ENCODE measurements around the gene MORN1. TPM values are rescaled to one million over a fixed set of nuclear protein-coding genes. Genes with fewer than 3 reads are reported as not detected.

MORN1 gene
- total RNA-seq, 4 donors from 2014 or later = 0.59 to 20.0 (median 9.5) TPM

GRCh38 chr1:2314273-2314802, 77.0 kb downstream of the MORN1 start:
- Histone ChIP-seq H3K9me3 (no peaks in the 10 kb centered on the region), H3K36me3 (no peaks in the 10 kb centered on the region), H3K27me3 (no peaks in the 10 kb centered on the region), H3K4me3 (peak overlapping the region; percentile 30 to 61), H3K27ac (peak overlapping the region; percentile 86 to 93), H3K4me1 (peaks cover 0 to 40% of the 10 kb centered on the region in 2 donors)
- TF ChIP-seq POLR2A (IDR thresholded peaks at IDR 0.05) = peak in 1 of 2 donors; percentile 31
- TF ChIP-seq CTCF (IDR thresholded peaks at IDR 0.05) = peak in 1 of 4 experiments; percentile 9
- intact Hi-C loops (cut with DNase I; ENCODE audit: low total_unique reads) = loop anchor here (10.0 kb wide), 1 partner anchor 70 kb away; no protein-coding TSS in a partner anchor
- peak; percentile 69 to 70 for DNase-seq

- DNase-seq = no peak
- intact Hi-C loops (cut with DNase I; ENCODE audit: low total_unique reads) = loop anchor here (10.0 kb wide), 1 partner anchor 71 kb away; no protein-coding TSS in a partner anchor
- Histone ChIP-seq H3K27me3 (no peaks in the 10 kb centered on the region), H3K4me3 (peak overlapping the region in 1 of 2 donors; percentile 61), H3K4me1 (peaks cover 0 to 40% of the 10 kb centered on the region in 2 donors), H3K36me3 (no peaks in the 10 kb centered on the region), H3K9me3 (no peaks in the 10 kb centered on the region), H3K27ac (peak overlapping the region; percentile 86 to 93)
- no peak for TF ChIP-seq CTCF (IDR thresholded peaks at IDR 0.05)
- TF ChIP-seq POLR2A (IDR thresholded peaks at IDR 0.05) = no peak
Measured at GRCh38 chr1:2313651-2314261, 77.6 kb downstream of the MORN1 start.

- no peaks in the 10 kb centered on the region for H3K36me3 ChIP-seq
- peak overlapping the region; percentile 86 to 93 for H3K27ac ChIP-seq
- peak in 1 of 2 donors; percentile 60 for DNase-seq
- intact Hi-C loops (cut with DNase I; ENCODE audit: low total_unique reads) = loop anchor here (10.0 kb wide), 1 partner anchor 72 kb away; no protein-coding TSS in a partner anchor
- TF ChIP-seq CTCF (IDR thresholded peaks at IDR 0.05) (no peak), POLR2A (IDR thresholded peaks at IDR 0.05) (no peak)
- no peak overlapping the region for H3K4me3 ChIP-seq
- peaks cover 0 to 40% of the 10 kb centered on the region in 2 donors for H3K4me1 ChIP-seq
- no peaks in the 10 kb centered on the region for H3K9me3 ChIP-seq
- no peaks in the 10 kb centered on the region for H3K27me3 ChIP-seq
Measured at GRCh38 chr1:2312515-2313301, 78.6 kb downstream of the MORN1 start.

- Histone ChIP-seq H3K27me3 (no peaks in the 10 kb centered on the region), H3K36me3 (no peaks in the 10 kb centered on the region), H3K27ac (peak overlapping the region; percentile 86 to 93), H3K9me3 (no peaks in the 10 kb centered on the region), H3K4me1 (peaks cover 0 to 40% of the 10 kb centered on the region in 2 donors), H3K4me3 (no peak overlapping the region)
- intact Hi-C loops (cut with DNase I; ENCODE audit: low total_unique reads) = loop anchor here (10.0 kb wide), 1 partner anchor 73 kb away; no protein-coding TSS in a partner anchor
- no peak for TF ChIP-seq POLR2A (IDR thresholded peaks at IDR 0.05)
- DNase-seq = no peak
Measured at GRCh38 chr1:2312160-2312514, 79.2 kb downstream of the MORN1 start.

- peaks cover 0 to 40% of the 10 kb centered on the region in 2 donors for H3K4me1 ChIP-seq
- peak; percentile 70 for DNase-seq
- intact Hi-C loops (cut with DNase I; ENCODE audit: low total_unique reads) = loop anchor here (10.0 kb wide), 1 partner anchor 73 kb away; no protein-coding TSS in a partner anchor
Measured at GRCh38 chr1:2311184-2312032, 79.9 kb downstream of the MORN1 start.

More at GRCh38 chr1:2311184-2312032, 79.9 kb downstream of the MORN1 start:
- Histone ChIP-seq H3K9me3 (no peaks in the 10 kb centered on the region), H3K27ac (peak overlapping the region; percentile 86 to 93), H3K36me3 (no peaks in the 10 kb centered on the region), H3K4me3 (no peak overlapping the region), H3K27me3 (no peaks in the 10 kb centered on the region)
- TF ChIP-seq POLR2A (IDR thresholded peaks at IDR 0.05) (no peak), CTCF (IDR thresholded peaks at IDR 0.05) (peak; percentile 23 to 47 (median 36))

Data from uterus (tissue), 4 donors.